ENCODE measurements around the gene RAB11FIP2.

RAB11FIP2 gene

GRCh38 chr10:118017071-118017740, 29.5 kb downstream of the RAB11FIP2 start:
- Histone ChIP-seq H3K9me3 (ENCODE audit: control insufficient read depth, insufficient read depth, low read depth, low read length) (no peaks in the 10 kb centered on the region), H3K27ac (ENCODE audit: extremely low read depth, low read depth, low read length) (no peak overlapping the region), H3K4me1 (ENCODE audit: control insufficient read depth, insufficient read depth, low read length) (no peaks in the 10 kb centered on the region), H3K36me3 (ENCODE audit: control insufficient read depth in 2 of 2, insufficient read depth in 1 of 2, low read length in 2 of 2) (peaks cover 0 to 11% of the 10 kb centered on the region in 2 experiments; a peak in 1 of 3 replicates), H3K4me3 (ENCODE audit: low read depth, low read length) (no peak overlapping the region)
- ChIA-PET CTCF (interaction anchor here (0.7 to 0.8 kb wide), 2 partner anchors 129 to 223 kb away, joined by 3 read pairs; no protein-coding TSS in a partner anchor), POLR2A (no interaction called here)
- TF ChIP-seq ZNF791 (tag by site-specific recombination; IDR thresholded peaks at IDR 0.05) (no peak), ZNF596 (tag by site-specific recombination; IDR thresholded peaks at IDR 0.05) (no peak), ZNF558 (tag by site-specific recombination; IDR thresholded peaks at IDR 0.05) (no peak), ZNF549 (tag by site-specific recombination; IDR thresholded peaks at IDR 0.05) (no peak), ZNF654 (tag by site-specific recombination; IDR thresholded peaks at IDR 0.05; ENCODE audit: low read depth) (no peak), KLF1 (tag by site-specific recombination; IDR thresholded peaks at IDR 0.05) (no peak), GLIS2 (tag by site-specific recombination; IDR thresholded peaks at IDR 0.05) (no peak), ZNF175 (tag by site-specific recombination; IDR thresholded peaks at IDR 0.05) (no peak), MZF1 (tag by site-specific recombination; IDR thresholded peaks at IDR 0.05; ENCODE audit: borderline replicate concordance) (no peak), HOXD13 (CRISPR knock-in tag; IDR thresholded peaks at IDR 0.05; ENCODE audit: borderline replicate concordance) (no peak), ZNF530 (tag by site-specific recombination; IDR thresholded peaks at IDR 0.05; ENCODE audit: low read depth) (no peak), PRDM6 (tag by site-specific recombination; IDR thresholded peaks at IDR 0.05) (no peak), ZNF221 (tag by site-specific recombination; IDR thresholded peaks at IDR 0.05; ENCODE audit: borderline replicate concordance) (no peak), ZNF366 (tag by site-specific recombination; conservative IDR thresholded peaks at IDR 0.05) (no peak), ZNF324 (tag by site-specific recombination; IDR thresholded peaks at IDR 0.05) (no peak), KLF10 (tag by site-specific recombination; IDR thresholded peaks at IDR 0.05) (no peak), ZBTB11 (tag by site-specific recombination; conservative IDR thresholded peaks at IDR 0.05; ENCODE audit: low read depth) (no peak)

DNA sequence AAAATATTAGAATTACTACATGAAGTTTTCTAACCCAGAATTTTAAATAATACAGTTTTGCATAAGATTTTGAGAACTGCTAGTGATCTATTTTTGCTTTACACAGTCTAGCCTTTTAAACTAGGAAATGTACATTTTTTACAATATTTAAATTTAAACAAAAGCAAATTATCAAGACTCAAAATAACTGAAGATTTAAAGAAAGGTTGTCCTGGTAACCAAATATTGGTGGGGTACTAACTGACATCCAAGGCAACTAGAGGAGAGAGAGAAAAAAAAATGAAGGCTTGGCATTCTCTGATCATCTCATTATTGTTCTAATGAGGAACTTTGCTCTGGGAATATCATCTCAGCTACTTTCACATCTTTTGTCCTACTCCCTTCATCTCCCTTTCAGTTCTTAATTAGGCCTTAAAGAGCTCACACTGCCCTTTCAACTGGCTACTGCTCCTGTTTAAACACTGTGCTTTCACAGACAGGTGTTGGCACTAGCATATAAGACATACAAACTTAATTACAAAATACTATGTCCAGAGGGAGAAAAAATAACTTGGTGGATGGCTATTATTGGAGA, 33.7 kb downstream of the RAB11FIP2 start:
- ChIA-PET CTCF (no interaction called here), POLR2A (no interaction called here)
- Histone ChIP-seq H3K4me1 (ENCODE audit: control insufficient read depth, insufficient read depth, low read length) (peaks cover 2% of the 10 kb centered on the region), H3K4me3 (ENCODE audit: low read depth, low read length) (no peak overlapping the region), H3K27ac (ENCODE audit: extremely low read depth, low read depth, low read length) (no peak overlapping the region), H3K9me3 (ENCODE audit: control insufficient read depth, insufficient read depth, low read depth, low read length) (no peaks in the 10 kb centered on the region), H3K36me3 (ENCODE audit: control insufficient read depth in 2 of 2, insufficient read depth in 1 of 2, low read length in 2 of 2) (peaks cover 0 to 15% of the 10 kb centered on the region in 2 experiments; a peak in 2 of 3 replicates)
- TF ChIP-seq ZNF664 (tag by site-specific recombination; IDR thresholded peaks at IDR 0.05) (no peak), KLF1 (tag by site-specific recombination; IDR thresholded peaks at IDR 0.05) (no peak), ZNF785 (tag by site-specific recombination; IDR thresholded peaks at IDR 0.05) (no peak), EGR2 (tag by site-specific recombination; IDR thresholded peaks at IDR 0.05; ENCODE audit: low read depth) (no peak), ZNF302 (tag by site-specific recombination; IDR thresholded peaks at IDR 0.05; ENCODE audit: low read depth) (no peak), REST (tag by site-specific recombination; IDR thresholded peaks at IDR 0.05) (no peak), ZNF510 (tag by site-specific recombination; IDR thresholded peaks at IDR 0.05; ENCODE audit: insufficient replicate concordance) (no peak)
- TF ChIP-seq, protein P1, sequence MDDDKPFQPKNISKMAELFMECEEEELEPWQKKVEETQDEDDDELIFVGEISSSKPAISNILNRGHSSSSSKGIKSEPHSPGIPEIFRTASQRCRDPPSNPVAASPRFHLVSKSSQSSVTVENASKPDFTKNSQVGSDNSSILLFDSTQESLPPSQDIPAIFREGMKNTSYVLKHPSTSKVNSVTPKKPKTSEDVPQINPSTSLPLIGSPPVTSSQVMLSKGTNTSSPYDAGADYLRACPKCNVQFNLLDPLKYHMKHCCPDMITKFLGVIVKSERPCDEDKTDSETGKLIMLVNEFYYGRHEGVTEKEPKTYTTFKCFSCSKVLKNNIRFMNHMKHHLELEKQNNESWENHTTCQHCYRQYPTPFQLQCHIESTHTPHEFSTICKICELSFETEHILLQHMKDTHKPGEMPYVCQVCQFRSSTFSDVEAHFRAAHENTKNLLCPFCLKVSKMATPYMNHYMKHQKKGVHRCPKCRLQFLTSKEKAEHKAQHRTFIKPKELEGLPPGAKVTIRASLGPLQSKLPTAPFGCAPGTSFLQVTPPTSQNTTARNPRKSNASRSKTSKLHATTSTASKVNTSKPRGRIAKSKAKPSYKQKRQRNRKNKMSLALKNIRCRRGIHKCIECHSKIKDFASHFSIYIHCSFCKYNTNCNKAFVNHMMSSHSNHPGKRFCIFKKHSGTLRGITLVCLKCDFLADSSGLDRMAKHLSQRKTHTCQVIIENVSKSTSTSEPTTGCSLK (tag by site-specific recombination; IDR thresholded peaks at IDR 0.05), result no peak
